GM23338 (cell line): Measurements from ENCODE around the gene BCAM. TPM values are rescaled to one million over a fixed set of nuclear protein-coding genes. Genes with fewer than 3 reads are reported as not detected.

ENCODE experiments used
- CREB1 ChIP-seq: fragments of 250-450 bp; sonication (Bioruptor Pico); IDR thresholded peaks from 2 replicates; pipeline ENCODE4 v1.5.0; 2020; ENCODE audit warnings: low read depth, mild to moderate bottlenecking, moderate library complexity
- JUNB ChIP-seq: IDR thresholded peaks from one replicate; pipeline ENCODE4 v1.6.1; 2016; ENCODE audit warnings: antibody characterized with exemption; ENCODE audit not compliant: unreplicated experiment
- NANOG ChIP-seq: IDR thresholded peaks from 2 replicates; pipeline ENCODE4 v1.6.1; 2016; ENCODE audit warnings: antibody characterized with exemption, borderline replicate concordance
- ZNF331 ChIP-seq: fragments of 250-450 bp; sonication (Bioruptor Pico); IDR thresholded peaks from 2 replicates; pipeline ENCODE4 v1.5.0; 2020; ENCODE audit warnings: low read depth, mild to moderate bottlenecking, moderate library complexity
- polyA plus RNA-seq: library from polyadenylated mRNA; unstranded; fragments of >200 nt; fragmentation: Nextera tagmentation; extraction: Ambion mirVana; gene quantifications from 2 replicates; pipeline ENCODE4 v1.2.1, GENCODE V29; 2016
- small RNA-seq: library from RNA; depleted of rRNA; stranded (forward); fragments of <200 nt; gene quantifications from one replicate; pipeline ENCODE3, GENCODE V24; 2014; ENCODE audit warnings: low replicate concordance
- total RNA-seq: library from RNA; depleted of rRNA; stranded (reverse); fragments of >200 nt; shearing (Covaris generic); gene quantifications from 2 replicates; pipeline ENCODE4 v1.2.3, GENCODE V29; 2014; rRNA removed
- TF ChIP-seq, protein P1 (sequence below): fragments of 250-450 bp; sonication (Bioruptor Pico); IDR thresholded peaks from 2 replicates; pipeline ENCODE4 v1.5.0; 2020; ENCODE audit warnings: mild to moderate bottlenecking, moderate library complexity

Gene BCAM
- total and polyA plus RNA-seq, 2 experiments from 2014 or later, result 33.3 to 100 TPM

DNA sequence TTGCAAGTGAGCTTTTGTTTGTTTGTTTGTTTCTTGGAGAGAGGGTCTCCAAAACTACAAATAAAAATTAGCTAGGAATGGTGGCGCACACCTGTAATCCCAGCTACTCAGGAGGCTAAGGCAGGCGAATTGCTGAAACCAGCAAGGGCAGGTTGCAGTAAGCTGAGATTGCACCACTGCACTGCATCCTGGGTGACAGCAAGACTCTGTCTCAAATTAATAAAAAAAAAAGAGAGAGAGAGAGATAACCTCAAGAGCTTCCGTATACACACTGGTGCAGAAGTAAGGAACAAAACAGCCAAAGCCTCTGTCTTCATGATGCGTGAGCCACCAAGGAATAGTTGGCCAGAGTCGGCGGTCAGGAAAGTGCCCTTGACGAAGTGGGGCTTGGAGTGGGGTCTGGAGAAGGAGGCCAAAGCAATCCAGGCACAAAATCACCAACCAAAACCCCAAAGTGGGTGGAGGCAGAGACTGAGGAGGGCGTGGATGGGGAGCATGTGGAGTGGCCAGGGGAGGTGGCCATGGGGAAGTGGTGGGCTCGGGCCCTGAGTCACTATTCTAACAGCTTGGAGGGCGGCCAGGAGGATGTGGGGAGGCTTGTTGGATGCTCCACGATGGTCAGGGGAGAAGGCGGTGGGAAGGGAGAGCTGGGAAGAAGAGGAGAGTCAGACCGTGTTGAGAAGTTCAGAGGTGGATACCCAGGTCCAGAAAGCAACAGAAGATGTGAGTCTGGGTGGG, 61.0 kb downstream of the BCAM start (continued):
- TF ChIP-seq, protein P1, sequence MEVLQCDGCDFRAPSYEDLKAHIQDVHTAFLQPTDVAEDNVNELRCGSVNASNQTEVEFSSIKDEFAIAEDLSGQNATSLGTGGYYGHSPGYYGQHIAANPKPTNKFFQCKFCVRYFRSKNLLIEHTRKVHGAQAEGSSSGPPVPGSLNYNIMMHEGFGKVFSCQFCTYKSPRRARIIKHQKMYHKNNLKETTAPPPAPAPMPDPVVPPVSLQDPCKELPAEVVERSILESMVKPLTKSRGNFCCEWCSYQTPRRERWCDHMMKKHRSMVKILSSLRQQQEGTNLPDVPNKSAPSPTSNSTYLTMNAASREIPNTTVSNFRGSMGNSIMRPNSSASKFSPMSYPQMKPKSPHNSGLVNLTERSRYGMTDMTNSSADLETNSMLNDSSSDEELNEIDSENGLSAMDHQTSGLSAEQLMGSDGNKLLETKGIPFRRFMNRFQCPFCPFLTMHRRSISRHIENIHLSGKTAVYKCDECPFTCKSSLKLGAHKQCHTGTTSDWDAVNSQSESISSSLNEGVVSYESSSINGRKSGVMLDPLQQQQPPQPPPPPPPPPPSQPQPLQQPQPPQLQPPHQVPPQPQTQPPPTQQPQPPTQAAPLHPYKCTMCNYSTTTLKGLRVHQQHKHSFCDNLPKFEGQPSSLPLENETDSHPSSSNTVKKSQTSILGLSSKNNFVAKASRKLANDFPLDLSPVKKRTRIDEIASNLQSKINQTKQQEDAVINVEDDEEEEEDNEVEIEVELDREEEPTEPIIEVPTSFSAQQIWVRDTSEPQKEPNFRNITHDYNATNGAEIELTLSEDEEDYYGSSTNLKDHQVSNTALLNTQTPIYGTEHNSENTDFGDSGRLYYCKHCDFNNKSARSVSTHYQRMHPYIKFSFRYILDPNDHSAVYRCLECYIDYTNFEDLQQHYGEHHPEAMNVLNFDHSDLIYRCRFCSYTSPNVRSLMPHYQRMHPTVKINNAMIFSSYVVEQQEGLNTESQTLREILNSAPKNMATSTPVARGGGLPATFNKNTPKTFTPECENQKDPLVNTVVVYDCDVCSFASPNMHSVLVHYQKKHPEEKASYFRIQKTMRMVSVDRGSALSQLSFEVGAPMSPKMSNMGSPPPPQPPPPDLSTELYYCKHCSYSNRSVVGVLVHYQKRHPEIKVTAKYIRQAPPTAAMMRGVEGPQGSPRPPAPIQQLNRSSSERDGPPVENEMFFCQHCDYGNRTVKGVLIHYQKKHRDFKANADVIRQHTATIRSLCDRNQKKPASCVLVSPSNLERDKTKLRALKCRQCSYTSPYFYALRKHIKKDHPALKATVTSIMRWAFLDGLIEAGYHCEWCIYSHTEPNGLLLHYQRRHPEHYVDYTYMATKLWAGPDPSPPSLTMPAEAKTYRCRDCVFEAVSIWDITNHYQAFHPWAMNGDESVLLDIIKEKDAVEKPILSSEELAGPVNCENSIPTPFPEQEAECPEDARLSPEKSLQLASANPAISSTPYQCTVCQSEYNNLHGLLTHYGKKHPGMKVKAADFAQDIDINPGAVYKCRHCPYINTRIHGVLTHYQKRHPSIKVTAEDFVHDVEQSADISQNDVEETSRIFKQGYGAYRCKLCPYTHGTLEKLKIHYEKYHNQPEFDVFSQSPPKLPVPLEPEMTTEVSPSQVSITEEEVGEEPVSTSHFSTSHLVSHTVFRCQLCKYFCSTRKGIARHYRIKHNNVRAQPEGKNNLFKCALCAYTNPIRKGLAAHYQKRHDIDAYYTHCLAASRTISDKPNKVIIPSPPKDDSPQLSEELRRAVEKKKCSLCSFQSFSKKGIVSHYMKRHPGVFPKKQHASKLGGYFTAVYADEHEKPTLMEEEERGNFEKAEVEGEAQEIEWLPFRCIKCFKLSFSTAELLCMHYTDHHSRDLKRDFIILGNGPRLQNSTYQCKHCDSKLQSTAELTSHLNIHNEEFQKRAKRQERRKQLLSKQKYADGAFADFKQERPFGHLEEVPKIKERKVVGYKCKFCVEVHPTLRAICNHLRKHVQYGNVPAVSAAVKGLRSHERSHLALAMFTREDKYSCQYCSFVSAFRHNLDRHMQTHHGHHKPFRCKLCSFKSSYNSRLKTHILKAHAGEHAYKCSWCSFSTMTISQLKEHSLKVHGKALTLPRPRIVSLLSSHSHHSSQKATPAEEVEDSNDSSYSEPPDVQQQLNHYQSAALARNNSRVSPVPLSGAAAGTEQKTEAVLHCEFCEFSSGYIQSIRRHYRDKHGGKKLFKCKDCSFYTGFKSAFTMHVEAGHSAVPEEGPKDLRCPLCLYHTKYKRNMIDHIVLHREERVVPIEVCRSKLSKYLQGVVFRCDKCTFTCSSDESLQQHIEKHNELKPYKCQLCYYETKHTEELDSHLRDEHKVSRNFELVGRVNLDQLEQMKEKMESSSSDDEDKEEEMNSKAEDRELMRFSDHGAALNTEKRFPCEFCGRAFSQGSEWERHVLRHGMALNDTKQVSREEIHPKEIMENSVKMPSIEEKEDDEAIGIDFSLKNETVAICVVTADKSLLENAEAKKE (CRISPR knock-in tag), result no peak
- TF ChIP-seq CREB1 (no peak), NANOG (no peak), ZNF331 (CRISPR knock-in tag) (no peak), JUNB (no peak)

Small RNA genes lying within 50 kb of the gene (small RNA-seq; reads per million reads assigned to genes)
- gene RF00156, result not detected

Other genes starting within 250 kb of the BCAM start
- gene IGSF23, start 195.5 kb upstream of the BCAM start, total RNA-seq, result not detected in 2 replicates
- gene IGSF23, start 195.5 kb upstream of the BCAM start, polyA plus RNA-seq, result not detected in 2 replicates
- 15.0 and 19.0 TPM in 2 replicates for gene PVR, start 165.2 kb upstream of the BCAM start, total RNA-seq
- 3.6 and 4.8 TPM in 2 replicates for gene PVR, start 165.2 kb upstream of the BCAM start, polyA plus RNA-seq
- gene CEACAM19, start 137.6 kb upstream of the BCAM start, total RNA-seq, result 0.16 and 0.38 TPM in 2 replicates
- gene CEACAM19, start 137.6 kb upstream of the BCAM start, polyA plus RNA-seq, result 0.56 and 0.76 TPM in 2 replicates
- gene CEACAM16, start 110.0 kb upstream of the BCAM start, total RNA-seq, result not detected in 2 replicates
- gene CEACAM16, start 110.0 kb upstream of the BCAM start, polyA plus RNA-seq, result not detected in 2 replicates
- 0.62 and 1.4 TPM in 2 replicates for gene BCL3, start 60.4 kb upstream of the BCAM start, total RNA-seq
- 3.3 and 4.1 TPM in 2 replicates for gene BCL3, start 60.4 kb upstream of the BCAM start, polyA plus RNA-seq
- 27.1 and 29.3 TPM in 2 replicates for gene CBLC, start 31.2 kb upstream of the BCAM start, total RNA-seq
- 13.8 and 14.5 TPM in 2 replicates for gene CBLC, start 31.2 kb upstream of the BCAM start, polyA plus RNA-seq
- 230 and 235 TPM in 2 replicates for gene NECTIN2, start 37.2 kb downstream of the BCAM start, total RNA-seq
- 109 and 113 TPM in 2 replicates for gene NECTIN2, start 37.2 kb downstream of the BCAM start, polyA plus RNA-seq
- 233 and 273 TPM in 2 replicates for gene TOMM40, start 82.2 kb downstream of the BCAM start, total RNA-seq
- 135 and 142 TPM in 2 replicates for gene TOMM40, start 82.2 kb downstream of the BCAM start, polyA plus RNA-seq
- gene APOE, start 96.7 kb downstream of the BCAM start, total RNA-seq, result 1,391 and 1,438 TPM in 2 replicates
- gene APOE, start 96.7 kb downstream of the BCAM start, polyA plus RNA-seq, result 1,133 and 1,232 TPM in 2 replicates
- gene APOC1, start 105.5 kb downstream of the BCAM start, total RNA-seq, result 25.4 and 26.8 TPM in 2 replicates
- 221 and 252 TPM in 2 replicates for gene APOC1, start 105.5 kb downstream of the BCAM start, polyA plus RNA-seq
- gene APOC4, start 133.1 kb downstream of the BCAM start, total RNA-seq, result not detected in 2 replicates
- gene APOC4, start 133.1 kb downstream of the BCAM start, polyA plus RNA-seq, result not detected in 2 replicates
- gene APOC2, start 136.9 kb downstream of the BCAM start, total RNA-seq, result not detected in 2 replicates
- not detected in 2 replicates for gene APOC2, start 136.9 kb downstream of the BCAM start, polyA plus RNA-seq
- 70.6 and 71.5 TPM in 2 replicates for gene CLPTM1, start 146.3 kb downstream of the BCAM start, total RNA-seq
- gene CLPTM1, start 146.3 kb downstream of the BCAM start, polyA plus RNA-seq, result 36.7 and 41.6 TPM in 2 replicates
- gene RELB, start 192.4 kb downstream of the BCAM start, total RNA-seq, result 11.1 and 13.1 TPM in 2 replicates
- 7.4 and 7.9 TPM in 2 replicates for gene RELB, start 192.4 kb downstream of the BCAM start, polyA plus RNA-seq
- 78.7 and 92.3 TPM in 2 replicates for gene CLASRP, start 229.9 kb downstream of the BCAM start, total RNA-seq
- gene CLASRP, start 229.9 kb downstream of the BCAM start, polyA plus RNA-seq, result 26.5 and 27.1 TPM in 2 replicates